SK-N-SH (cell line): ENCODE results near the gene TRPM2.

Source experiments
- CTCF ChIP-seq: fragments of 200-600 bp; sonication (generic); IDR thresholded peaks from 2 replicates; pipeline ENCODE4 v1.6.1; 2017; ENCODE audit warnings: antibody characterized with exemption, mild to moderate bottlenecking, moderate library complexity
- EP300 ChIP-seq, 2 experiments: IDR thresholded peaks; 2 replicates each; pipeline versions ENCODE4 v1.4.0 to v1.6.1; 2012; ENCODE audit warnings: borderline replicate concordance in 1 of 2, low read depth in 1 of 2, low read length in 1 of 2
- MAX ChIP-seq: IDR thresholded peaks from 2 replicates; pipeline ENCODE4 v1.4.0; 2012; ENCODE audit warnings: low read depth
- NFIC ChIP-seq: IDR thresholded peaks from 2 replicates; pipeline ENCODE4 v1.4.0; 2012; ENCODE audit warnings: borderline replicate concordance
- PBX3 ChIP-seq: IDR thresholded peaks from 2 replicates; pipeline ENCODE4; 2012
- RCOR1 ChIP-seq: fragments of 150-350 bp; IDR thresholded peaks from 2 replicates; pipeline ENCODE4 v1.6.1; 2017; ENCODE audit warnings: antibody characterized with exemption, low read length
- USF1 ChIP-seq: IDR thresholded peaks from 2 replicates; pipeline ENCODE4 v1.4.0; 2012; ENCODE audit warnings: low read depth, borderline replicate concordance

GRCh38 chr21:44383216-44383615 lies 29.8 kb downstream of the TRPM2 start:
- no peak for TF ChIP-seq CTCF
- no peak for TF ChIP-seq USF1
- no peak for TF ChIP-seq MAX
- TF ChIP-seq RCOR1, result no peak
- no peak for TF ChIP-seq NFIC
- TF ChIP-seq PBX3, result no peak
- no peak for TF ChIP-seq EP300 (IDR thresholded peaks at IDR 0.05; ENCODE audit: borderline replicate concordance in 1 of 2, low read depth in 1 of 2, low read length in 1 of 2)
